B cell (primary cell): Measurements from ENCODE around the gene NKX6-2. TPM values are rescaled to one million over a fixed set of nuclear protein-coding genes. Genes with fewer than 3 reads are reported as not detected.
"Not testable (repeated sequence)": the region's sequence is repeated elsewhere in the genome, so short reads cannot be mapped to it uniquely, and the experiment has no call there.

Source experiments
- ATAC-seq: fragments of 200-7000 bp; cut with Tn5 transposase; one replicate; pipeline ENCODE4 v1.10.0; 2021; ENCODE audit warnings: low read depth, mild to moderate bottlenecking, moderate number of reproducible peaks, moderate library complexity
- CTCF ChIA-PET: fragments of 350-600 bp; sonication (Branson Sonifier 250); formaldehyde crosslinking; loops from one replicate; lab custom pipeline; 2021; ENCODE audit warnings: antibody characterized with exemption, inconsistent platforms; lab: Charles Lee
- POLR2A ChIA-PET: fragments of 350-600 bp; sonication (Branson Sonifier 250); formaldehyde crosslinking; loops from one replicate; lab custom pipeline; 2021; ENCODE audit warnings: antibody characterized with exemption; lab: Charles Lee
- DNase-seq: peaks from one replicate; pipeline ENCODE4 v3.0.0; 2013
- H2AFZ ChIP-seq: 2 replicates; pipeline ENCODE4 v1.6.1; 2012; ENCODE audit warnings: mild to moderate bottlenecking, low read depth, low read length; ENCODE audit not compliant: insufficient read depth, poor library complexity, severe bottlenecking
- H3K27ac ChIP-seq, 2 donors: 1 replicate in 1 of 2; 2 replicates in 1 of 2; pipeline ENCODE4 v1.5.1; 2012 to 2013; ENCODE audit warnings: low read length in 2 of 2, mild to moderate bottlenecking in 2 of 2, moderate library complexity in 1 of 2
- H3K27me3 ChIP-seq, 4 experiments: fragments of 200-600 bp in 1 of 4; sonication (generic) in 1 of 4; replicated peaks in 1 of 4; 1 replicate in 2 of 4; 2 replicates in 2 of 4; pipeline versions ENCODE4 v1.6.1 to v1.7.0; 2013 to 2016; ENCODE audit warnings: low read length in 3 of 4, mild to moderate bottlenecking in 2 of 4, mixed read lengths in 1 of 4, moderate library complexity in 1 of 4; ENCODE audit not compliant: insufficient read depth in 4 of 4, control insufficient read depth in 3 of 4; ENCODE audit errors: control extremely low read depth in 1 of 4
- H3K36me3 ChIP-seq, 2 experiments: replicated peaks in 1 of 2; 1 replicate in 1 of 2; 2 replicates in 1 of 2; pipeline versions ENCODE4 v1.6.1 to v1.7.1; 2013; ENCODE audit warnings: low read length in 1 of 2; ENCODE audit not compliant: insufficient read depth in 2 of 2, control insufficient read depth in 1 of 2; ENCODE audit errors: control extremely low read depth in 1 of 2, extremely low read depth in 1 of 2
- H3K4me1 ChIP-seq, 2 donors: fragments of 200-600 bp in 1 of 2; sonication (generic) in 1 of 2; 1 replicate in 1 of 2; 2 replicates in 1 of 2; pipeline versions ENCODE4 v1.5.1 to v1.6.1; 2013 to 2017; ENCODE audit warnings: low read length in 2 of 2; ENCODE audit not compliant: control insufficient read depth in 2 of 2, insufficient read depth in 2 of 2
- H3K4me2 ChIP-seq: replicated peaks from 2 replicates; pipeline ENCODE3; 2012; ENCODE audit warnings: mild to moderate bottlenecking, low read depth, low read length; ENCODE audit not compliant: poor library complexity, severe bottlenecking
- H3K4me3 ChIP-seq, 5 experiments: fragments of 200-600 bp in 1 of 5; sonication (generic) in 1 of 5; 1 replicate in 3 of 5; 2 replicates in 2 of 5; pipeline versions ENCODE4 v1.5.1 to v1.7.0; 2011 to 2016; ENCODE audit warnings: low read length in 4 of 5, mild to moderate bottlenecking in 4 of 5, low read depth in 2 of 5, control low read depth in 1 of 5, moderate library complexity in 1 of 5; ENCODE audit not compliant: insufficient read depth in 1 of 5; ENCODE audit errors: control extremely low read depth in 1 of 5, extremely low read depth in 1 of 5
- H3K79me2 ChIP-seq: fragments of 200-600 bp; sonication (generic); one replicate; pipeline ENCODE4 v1.6.0; 2016; ENCODE audit warnings: low read length; ENCODE audit not compliant: control insufficient read depth, insufficient read depth
- H3K9ac ChIP-seq: fragments of 200-600 bp; sonication (generic); 2 replicates; pipeline ENCODE4 v1.6.1; 2017; ENCODE audit warnings: mild to moderate bottlenecking, low read length, moderate library complexity
- H3K9me3 ChIP-seq, 3 donors: one replicate each; pipeline versions ENCODE4 v1.6.1 to v1.7.1; 2013; ENCODE audit warnings: low read length in 2 of 3; ENCODE audit not compliant: control insufficient read depth in 2 of 3, insufficient read depth in 1 of 3; ENCODE audit errors: control extremely low read depth in 1 of 3
- H4K20me1 ChIP-seq: 2 replicates; pipeline ENCODE4 v1.6.0; 2012; ENCODE audit warnings: mild to moderate bottlenecking, low read length; ENCODE audit not compliant: insufficient read depth, control insufficient read depth, poor library complexity, severe bottlenecking
- H3K27ac Mint-ChIP-seq: one replicate; pipeline ENCODE4 v1.8.0; 2021; ENCODE audit warnings: mixed read lengths
- H3K27me3 Mint-ChIP-seq: one replicate; pipeline ENCODE4 v1.8.0; 2021; ENCODE audit warnings: mixed read lengths
- H3K4me1 Mint-ChIP-seq: one replicate; pipeline ENCODE4 v1.8.0; 2021; ENCODE audit warnings: mixed read lengths
- H3K4me3 Mint-ChIP-seq: one replicate; pipeline ENCODE4 v1.8.0; 2021; ENCODE audit warnings: mixed read lengths
- H3K9me3 Mint-ChIP-seq: one replicate; pipeline ENCODE4 v1.8.0; 2022; ENCODE audit warnings: mixed read lengths; ENCODE audit not compliant: insufficient read depth
- EZH2 ChIP-seq: IDR thresholded peaks from 2 replicates; pipeline ENCODE4 v1.6.1; 2012; ENCODE audit warnings: borderline replicate concordance, low read depth, mild to moderate bottlenecking, moderate library complexity, low read length; ENCODE audit not compliant: insufficient read depth, poor library complexity, severe bottlenecking
- WGBS: methylation state at CpG from one replicate; pipeline ENCODE4 v1.1.5; 2013; ENCODE audit warnings: missing lambda C conversion rate; ENCODE audit not compliant: insufficient coverage; 5-methylcytosine and 5-hydroxymethylcytosine counted together
- intact Hi-C: fragments of 100-400 bp; cut with micrococcal nuclease; formaldehyde crosslinking; loops from one replicate; pipeline ENCODE4 v1.10.0; 2022
- polyA plus RNA-seq: library from polyadenylated mRNA; depleted of rRNA; stranded (reverse); fragments of >200 nt; gene quantifications from 2 replicates; pipeline ENCODE4 v1.2.3, GENCODE V29; 2012
- total RNA-seq, 2 donors: library from RNA; stranded (reverse); fragments of 120-200 nt in 1 of 2; gene quantifications; 1 replicate in 1 of 2; 2 replicates in 1 of 2; pipeline versions ENCODE4 v1.2.3 to v1.2.4, GENCODE V29; 2013 to 2022
- TF ChIP-seq, protein P1 (sequence below): fragments of 200-600 bp; IDR thresholded peaks from one replicate; pipeline ENCODE4 v1.8.0; 2022; ENCODE audit warnings: antibody characterized with exemption, mild to moderate bottlenecking

The NKX6-2 gene
- total and polyA plus RNA-seq, 2 donors (not counting 1 experiment from before 2014, with no cell fraction given) = not detected

DNA sequence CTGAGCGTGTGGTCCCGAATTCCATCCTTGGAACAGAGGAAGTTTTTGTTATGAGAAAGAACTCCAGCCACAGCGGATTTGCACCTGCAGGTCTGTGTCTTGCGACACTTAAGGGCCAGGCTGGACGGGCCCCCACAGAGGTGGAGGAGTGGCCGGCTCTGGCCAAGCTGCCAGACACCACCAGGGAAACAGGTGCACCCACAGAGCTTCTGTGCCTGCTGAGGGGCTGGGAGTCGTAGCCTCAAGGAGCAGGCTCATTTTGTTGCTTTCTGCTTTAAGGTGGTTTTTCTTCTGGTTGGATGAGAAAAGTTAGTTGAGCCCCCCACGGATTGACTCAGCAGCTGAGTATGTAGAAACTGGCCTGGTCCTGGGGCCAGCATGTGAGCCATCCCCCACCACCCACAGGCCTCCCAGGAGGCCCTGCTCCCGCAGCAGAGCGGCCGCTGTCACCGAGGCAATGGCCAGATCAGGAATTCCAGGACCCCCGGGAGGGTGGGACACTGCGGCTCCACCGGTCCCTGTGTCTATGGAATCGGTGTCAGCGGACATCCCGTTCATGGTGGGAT, 41.9 kb downstream of the NKX6-2 start:
- WGBS = 94% methylated on average over 13 of the region's 18 CpGs
- Mint-ChIP-seq H3K4me3 (no peak overlapping the region), H3K4me1 (no peaks in the 10 kb centered on the region), H3K27me3 (no peaks in the 10 kb centered on the region), H3K9me3 (no peaks in the 10 kb centered on the region), H3K27ac (no peak overlapping the region)
- no peak for TF ChIP-seq EZH2
- TF ChIP-seq, protein P1, sequence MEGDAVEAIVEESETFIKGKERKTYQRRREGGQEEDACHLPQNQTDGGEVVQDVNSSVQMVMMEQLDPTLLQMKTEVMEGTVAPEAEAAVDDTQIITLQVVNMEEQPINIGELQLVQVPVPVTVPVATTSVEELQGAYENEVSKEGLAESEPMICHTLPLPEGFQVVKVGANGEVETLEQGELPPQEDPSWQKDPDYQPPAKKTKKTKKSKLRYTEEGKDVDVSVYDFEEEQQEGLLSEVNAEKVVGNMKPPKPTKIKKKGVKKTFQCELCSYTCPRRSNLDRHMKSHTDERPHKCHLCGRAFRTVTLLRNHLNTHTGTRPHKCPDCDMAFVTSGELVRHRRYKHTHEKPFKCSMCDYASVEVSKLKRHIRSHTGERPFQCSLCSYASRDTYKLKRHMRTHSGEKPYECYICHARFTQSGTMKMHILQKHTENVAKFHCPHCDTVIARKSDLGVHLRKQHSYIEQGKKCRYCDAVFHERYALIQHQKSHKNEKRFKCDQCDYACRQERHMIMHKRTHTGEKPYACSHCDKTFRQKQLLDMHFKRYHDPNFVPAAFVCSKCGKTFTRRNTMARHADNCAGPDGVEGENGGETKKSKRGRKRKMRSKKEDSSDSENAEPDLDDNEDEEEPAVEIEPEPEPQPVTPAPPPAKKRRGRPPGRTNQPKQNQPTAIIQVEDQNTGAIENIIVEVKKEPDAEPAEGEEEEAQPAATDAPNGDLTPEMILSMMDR = no peak
- intact Hi-C loops = no loop called here
- H3K9me3 ChIP-seq = no peaks in the 10 kb centered on the region
- H3K4me1 ChIP-seq = no peaks in the 10 kb centered on the region
- CTCF ChIA-PET = no interaction called here
- H4K20me1 ChIP-seq = peaks cover 35% of the 10 kb centered on the region
- no peak overlapping the region for H2AFZ ChIP-seq
- POLR2A ChIA-PET = no interaction called here
- H3K9ac ChIP-seq = no peak overlapping the region
- H3K4me3 ChIP-seq = no peak overlapping the region
- no peak overlapping the region for H3K27ac ChIP-seq
- ATAC-seq = no peak
- no peaks in the 10 kb centered on the region for H3K36me3 ChIP-seq
- H3K27me3 ChIP-seq = no peaks in the 10 kb centered on the region
- H3K4me2 ChIP-seq = no peak overlapping the region
- DNase-seq = no peak
- H3K79me2 ChIP-seq = no peaks in the 10 kb centered on the region

DNA sequence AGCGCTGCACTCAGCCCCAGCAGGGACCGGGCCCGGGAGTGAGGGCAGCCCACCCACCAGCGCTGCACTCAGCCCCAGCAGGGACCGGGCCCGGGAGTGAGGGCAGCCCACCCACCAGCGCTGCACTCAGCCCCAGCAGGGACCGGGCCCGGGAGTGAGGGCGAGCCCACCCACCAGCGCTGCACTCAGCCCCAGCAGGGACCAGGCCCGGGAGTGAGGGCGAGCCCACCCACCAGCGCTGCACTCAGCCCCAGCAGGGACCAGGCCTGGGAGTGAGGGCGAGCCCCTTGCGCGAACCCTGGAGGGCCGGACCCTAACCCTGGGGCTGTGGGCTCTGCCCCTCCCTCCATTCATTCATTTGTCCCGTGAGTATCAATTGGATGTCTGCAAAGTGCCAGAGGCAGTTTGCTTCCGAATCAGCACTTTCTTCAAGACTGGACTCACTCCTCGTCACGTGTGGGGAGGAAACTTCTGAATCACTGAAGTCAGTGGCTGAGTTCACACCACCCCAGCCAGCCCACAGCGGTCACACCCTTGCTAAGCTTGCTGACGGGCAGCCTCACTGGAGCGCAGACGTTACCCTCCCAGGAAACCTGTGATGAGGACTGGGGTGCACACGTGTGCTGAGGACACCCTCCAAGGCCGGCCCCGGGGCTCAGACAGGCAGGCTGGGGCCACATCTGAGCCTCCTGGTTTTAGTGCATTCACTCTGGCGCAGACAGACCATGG, 42.6 kb downstream of the NKX6-2 start:
- H3K9ac ChIP-seq, H3K4me3 ChIP-seq, H3K4me3 Mint-ChIP-seq, DNase-seq, H3K9me3 Mint-ChIP-seq, H2AFZ ChIP-seq, CTCF ChIA-PET, H3K79me2 ChIP-seq, ATAC-seq, H3K27ac ChIP-seq, H3K27me3 ChIP-seq, H3K4me1 Mint-ChIP-seq, H3K36me3 ChIP-seq, H3K27ac Mint-ChIP-seq, H3K9me3 ChIP-seq, H3K27me3 Mint-ChIP-seq, intact Hi-C loops, H3K4me2 ChIP-seq, H3K4me1 ChIP-seq, POLR2A ChIA-PET: not testable (repeated sequence)
- 96% methylated on average over 24 of the region's 30 CpGs for WGBS
- H4K20me1 ChIP-seq = peaks cover 35% of the 10 kb centered on the region
